HEK293 (cell line): ENCODE results near the gene MAGI2.

Experiments used
- CTCF ChIA-PET: fragments of 350-600 bp; formaldehyde crosslinking; extraction: SDS; loops from one replicate; lab custom pipeline; 2021; ENCODE audit warnings: antibody characterized with exemption; lab: Yijun Ruan, JAX
- POLR2A ChIA-PET: fragments of 300-600 bp; formaldehyde crosslinking; extraction: SDS; loops from one replicate; lab custom pipeline; 2020; ENCODE audit warnings: antibody characterized with exemption, inconsistent platforms; lab: Yijun Ruan, JAX
- H3K27ac ChIP-seq: fragments of 200-500 bp; sonication (Bioruptor generic); 2 replicates; pipeline ENCODE4 v1.5.1; 2014; ENCODE audit warnings: low read depth, low read length, control low read depth, inconsistent platforms; ENCODE audit errors: extremely low read depth
- H3K36me3 ChIP-seq, 2 experiments: fragments of 200-500 bp in 1 of 2; sonication (Bioruptor generic) in 1 of 2; 1 replicate in 1 of 2; 2 replicates in 1 of 2; pipeline ENCODE4 v1.5.1; 2014 to 2017; ENCODE audit warnings: inconsistent platforms in 2 of 2, low read length in 2 of 2; ENCODE audit not compliant: control insufficient read depth in 2 of 2, insufficient read depth in 1 of 2
- H3K4me1 ChIP-seq: fragments of 200-500 bp; sonication (Bioruptor generic); 2 replicates; pipeline ENCODE4 v1.5.1; 2014; ENCODE audit warnings: mild to moderate bottlenecking, low read length, inconsistent platforms; ENCODE audit not compliant: control insufficient read depth, insufficient read depth
- H3K4me3 ChIP-seq: 2 replicates; pipeline ENCODE4 v1.5.1; 2011; ENCODE audit warnings: low read depth, mild to moderate bottlenecking, control low read depth, low read length, moderate library complexity
- H3K9me3 ChIP-seq: fragments of 200-500 bp; sonication (Bioruptor generic); 2 replicates; pipeline ENCODE4 v1.5.1; 2014; ENCODE audit warnings: low read depth, low read length, inconsistent platforms; ENCODE audit not compliant: control insufficient read depth, insufficient read depth
- KLF1 ChIP-seq: fragments of 450-650 bp; formaldehyde crosslinking; IDR thresholded peaks from 2 replicates; pipeline ENCODE4 v1.5.1; 2016; ENCODE audit warnings: missing biosample characterization, missing genetic modification characterization
- KLF16 ChIP-seq: fragments of 450-650 bp; formaldehyde crosslinking; IDR thresholded peaks from 2 replicates; pipeline ENCODE4 v1.5.1; 2017; ENCODE audit warnings: missing biosample characterization, missing genetic modification characterization
- KLF17 ChIP-seq: fragments of 450-650 bp; formaldehyde crosslinking; IDR thresholded peaks from 2 replicates; pipeline ENCODE4 v1.5.1; 2016; ENCODE audit warnings: missing biosample characterization, missing genetic modification characterization
- PRDM1 ChIP-seq: fragments of 450-650 bp; formaldehyde crosslinking; IDR thresholded peaks from 2 replicates; pipeline ENCODE4; 2016; ENCODE audit warnings: missing biosample characterization, missing genetic modification characterization
- SP3 ChIP-seq: fragments of 450-650 bp; formaldehyde crosslinking; IDR thresholded peaks from 2 replicates; pipeline ENCODE4 v1.5.1; 2016; ENCODE audit warnings: missing biosample characterization, missing genetic modification characterization
- TCF7L2 ChIP-seq: IDR thresholded peaks from 2 replicates; pipeline ENCODE4 v1.6.1; 2011; ENCODE audit warnings: low read depth, mild to moderate bottlenecking, inconsistent platforms, low read length, moderate library complexity, borderline replicate concordance
- YY1 ChIP-seq: fragments of 450-650 bp; formaldehyde crosslinking; IDR thresholded peaks from 2 replicates; pipeline ENCODE4 v1.5.1; 2018; ENCODE audit warnings: missing biosample characterization, missing genetic modification characterization
- ZBTB48 ChIP-seq: fragments of 450-650 bp; formaldehyde crosslinking; IDR thresholded peaks from 2 replicates; pipeline ENCODE4 v1.5.1; 2016; ENCODE audit warnings: missing biosample characterization, missing genetic modification characterization
- ZNF10 ChIP-seq: fragments of 450-650 bp; formaldehyde crosslinking; IDR thresholded peaks from 2 replicates; pipeline ENCODE4 v1.5.1; 2017; ENCODE audit warnings: missing biosample characterization, missing genetic modification characterization
- ZNF114 ChIP-seq: fragments of 450-650 bp; formaldehyde crosslinking; IDR thresholded peaks from 2 replicates; pipeline ENCODE4 v1.5.0; 2017; ENCODE audit warnings: missing biosample characterization, missing genetic modification characterization
- ZNF16 ChIP-seq: fragments of 450-650 bp; formaldehyde crosslinking; IDR thresholded peaks from 2 replicates; pipeline ENCODE4 v1.5.1; 2016; ENCODE audit warnings: low read depth, missing biosample characterization, missing genetic modification characterization
- ZNF214 ChIP-seq: fragments of 450-650 bp; formaldehyde crosslinking; IDR thresholded peaks from 2 replicates; pipeline ENCODE4 v1.5.1; 2017; ENCODE audit warnings: missing biosample characterization, mild to moderate bottlenecking, missing genetic modification characterization, borderline replicate concordance
- ZNF221 ChIP-seq: fragments of 450-650 bp; formaldehyde crosslinking; IDR thresholded peaks from 2 replicates; pipeline ENCODE4 v1.5.1; 2017; ENCODE audit warnings: missing biosample characterization, missing genetic modification characterization, borderline replicate concordance
- ZNF324 ChIP-seq: fragments of 450-650 bp; formaldehyde crosslinking; IDR thresholded peaks from 2 replicates; pipeline ENCODE4 v1.5.1; 2016; ENCODE audit warnings: missing biosample characterization, missing genetic modification characterization
- ZNF354C ChIP-seq: fragments of 450-650 bp; formaldehyde crosslinking; IDR thresholded peaks from 2 replicates; pipeline ENCODE4 v1.5.1; 2016; ENCODE audit warnings: missing biosample characterization, missing genetic modification characterization, low read depth, borderline replicate concordance
- ZNF398 ChIP-seq: fragments of 450-650 bp; formaldehyde crosslinking; IDR thresholded peaks from 2 replicates; pipeline ENCODE4 v1.5.1; 2017; ENCODE audit warnings: missing biosample characterization, missing genetic modification characterization
- ZNF48 ChIP-seq: fragments of 450-650 bp; formaldehyde crosslinking; IDR thresholded peaks from 2 replicates; pipeline ENCODE4 v1.5.1; 2016; ENCODE audit warnings: missing biosample characterization, missing genetic modification characterization
- ZNF501 ChIP-seq: fragments of 450-650 bp; formaldehyde crosslinking; IDR thresholded peaks from 2 replicates; pipeline ENCODE4 v1.5.1; 2016; ENCODE audit warnings: missing biosample characterization, missing genetic modification characterization
- ZNF518A ChIP-seq: fragments of 450-650 bp; formaldehyde crosslinking; conservative IDR thresholded peaks from 2 replicates; pipeline ENCODE4 v1.5.1; 2016; ENCODE audit warnings: low read depth, missing biosample characterization, missing genetic modification characterization
- ZNF530 ChIP-seq: fragments of 450-650 bp; formaldehyde crosslinking; IDR thresholded peaks from 2 replicates; pipeline ENCODE4 v1.5.1; 2016; ENCODE audit warnings: low read depth, missing biosample characterization, missing genetic modification characterization
- ZNF558 ChIP-seq: fragments of 450-650 bp; formaldehyde crosslinking; IDR thresholded peaks from 2 replicates; pipeline ENCODE4 v1.5.1; 2016; ENCODE audit warnings: missing biosample characterization, missing genetic modification characterization
- ZNF571 ChIP-seq: fragments of 450-650 bp; formaldehyde crosslinking; IDR thresholded peaks from 2 replicates; pipeline ENCODE4 v1.5.0; 2017; ENCODE audit warnings: missing biosample characterization, missing genetic modification characterization
- ZNF621 ChIP-seq: fragments of 450-650 bp; formaldehyde crosslinking; IDR thresholded peaks from 2 replicates; pipeline ENCODE4 v1.5.1; 2017; ENCODE audit warnings: missing biosample characterization, missing genetic modification characterization
- ZNF701 ChIP-seq: fragments of 450-650 bp; formaldehyde crosslinking; IDR thresholded peaks from 2 replicates; pipeline ENCODE4 v1.5.1; 2016; ENCODE audit warnings: missing biosample characterization, missing genetic modification characterization
- ZNF747 ChIP-seq: fragments of 450-650 bp; formaldehyde crosslinking; IDR thresholded peaks from 2 replicates; pipeline ENCODE4 v1.5.1; 2016; ENCODE audit warnings: missing biosample characterization, missing genetic modification characterization
- ZNF792 ChIP-seq: fragments of 450-650 bp; formaldehyde crosslinking; IDR thresholded peaks from 2 replicates; pipeline ENCODE4 v1.5.1; 2016; ENCODE audit warnings: missing biosample characterization, missing genetic modification characterization
- TF ChIP-seq, protein P1 (sequence below): fragments of 450-650 bp; formaldehyde crosslinking; IDR thresholded peaks from 2 replicates; pipeline ENCODE4 v1.5.1; 2016; ENCODE audit warnings: missing biosample characterization, missing genetic modification characterization
- TF ChIP-seq, protein P2 (sequence below): sonication (generic); formaldehyde crosslinking; IDR thresholded peaks from 2 replicates; pipeline ENCODE4 v1.8.1; 2022; ENCODE audit warnings: mild to moderate bottlenecking, moderate library complexity, missing genetic modification reagents

The MAGI2 gene

DNA sequence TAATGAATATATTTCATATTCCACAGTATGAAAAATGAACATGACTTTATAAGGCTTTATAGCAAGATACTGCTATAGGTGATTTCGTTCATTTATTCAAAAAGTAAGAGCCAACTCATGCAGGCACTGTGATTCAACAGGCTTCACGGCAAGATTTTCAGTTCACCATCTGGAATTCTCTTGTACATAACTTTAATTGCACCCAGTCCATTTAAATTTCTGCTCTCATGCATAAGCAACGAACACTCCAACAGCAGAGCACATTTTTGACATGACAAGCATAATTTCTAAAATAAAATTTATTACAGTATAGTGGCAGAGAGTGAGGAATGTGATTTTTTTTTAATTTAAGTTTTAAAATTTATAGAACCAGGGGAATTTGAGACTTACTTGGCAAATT lies 1218.8 kb downstream of the MAGI2 start:
- no peaks in the 10 kb centered on the region for H3K36me3 ChIP-seq
- no peaks in the 10 kb centered on the region for H3K9me3 ChIP-seq
- no peaks in the 10 kb centered on the region for H3K4me1 ChIP-seq
- H3K4me3 ChIP-seq: no peak overlapping the region
- H3K27ac ChIP-seq: no peak overlapping the region
- ChIA-PET CTCF (interaction anchor here (0.6 kb wide), 1 partner anchor 140 kb away, joined by 3 read pairs; no protein-coding TSS in a partner anchor), POLR2A (no interaction called here)
- TF ChIP-seq ZNF16 (tag by site-specific recombination) (no peak), ZNF558 (no peak), ZNF571 (tag by site-specific recombination) (no peak), ZNF701 (tag by site-specific recombination) (no peak), ZNF354C (tag by site-specific recombination) (no peak), ZNF221 (tag by site-specific recombination) (no peak), ZNF792 (tag by site-specific recombination) (no peak), ZNF48 (tag by site-specific recombination) (no peak), ZNF621 (no peak), ZBTB48 (tag by site-specific recombination) (no peak), ZNF530 (tag by site-specific recombination) (no peak), ZNF518A (no peak), PRDM1 (tag by site-specific recombination) (no peak), ZNF747 (tag by site-specific recombination) (no peak), YY1 (tag by site-specific recombination) (no peak)

- H3K4me1 ChIP-seq: no peaks in the 10 kb centered on the region
- no peak overlapping the region for H3K27ac ChIP-seq
- H3K36me3 ChIP-seq: no peaks in the 10 kb centered on the region
- ChIA-PET CTCF (no interaction called here), POLR2A (no interaction called here)
- H3K4me3 ChIP-seq: no peak overlapping the region
- H3K9me3 ChIP-seq: no peaks in the 10 kb centered on the region
- TF ChIP-seq ZNF354C (tag by site-specific recombination) (no peak), ZNF501 (tag by site-specific recombination) (no peak), ZNF214 (tag by site-specific recombination) (no peak), KLF17 (tag by site-specific recombination) (no peak), ZNF10 (tag by site-specific recombination) (no peak), ZNF324 (tag by site-specific recombination) (no peak), ZNF16 (tag by site-specific recombination) (no peak), ZNF114 (tag by site-specific recombination) (no peak), ZNF398 (tag by site-specific recombination) (no peak), KLF1 (no peak), KLF16 (tag by site-specific recombination) (no peak), SP3 (tag by site-specific recombination) (no peak), TCF7L2 (no peak)
- TF ChIP-seq, protein P1, sequence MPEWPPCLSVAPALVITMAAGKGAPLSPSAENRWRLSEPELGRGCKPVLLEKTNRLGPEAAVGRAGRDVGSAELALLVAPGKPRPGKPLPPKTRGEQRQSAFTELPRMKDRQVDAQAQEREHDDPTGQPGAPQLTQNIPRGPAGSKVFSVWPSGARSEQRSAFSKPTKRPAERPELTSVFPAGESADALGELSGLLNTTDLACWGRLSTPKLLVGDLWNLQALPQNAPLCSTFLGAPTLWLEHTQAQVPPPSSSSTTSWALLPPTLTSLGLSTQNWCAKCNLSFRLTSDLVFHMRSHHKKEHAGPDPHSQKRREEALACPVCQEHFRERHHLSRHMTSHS: no peak
- TF ChIP-seq, protein P2, sequence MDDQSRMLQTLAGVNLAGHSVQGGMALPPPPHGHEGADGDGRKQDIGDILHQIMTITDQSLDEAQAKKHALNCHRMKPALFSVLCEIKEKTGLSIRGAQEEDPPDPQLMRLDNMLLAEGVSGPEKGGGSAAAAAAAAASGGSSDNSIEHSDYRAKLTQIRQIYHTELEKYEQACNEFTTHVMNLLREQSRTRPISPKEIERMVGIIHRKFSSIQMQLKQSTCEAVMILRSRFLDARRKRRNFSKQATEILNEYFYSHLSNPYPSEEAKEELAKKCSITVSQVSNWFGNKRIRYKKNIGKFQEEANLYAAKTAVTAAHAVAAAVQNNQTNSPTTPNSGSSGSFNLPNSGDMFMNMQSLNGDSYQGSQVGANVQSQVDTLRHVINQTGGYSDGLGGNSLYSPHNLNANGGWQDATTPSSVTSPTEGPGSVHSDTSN (CRISPR knock-in tag): no peak
Observed at GRCh38 chr7:78232806-78233205, 1220.7 kb downstream of the MAGI2 start.
